Measurements from ENCODE around the gene CASP2. TPM values are rescaled to one million over a fixed set of nuclear protein-coding genes. Genes with fewer than 3 reads are reported as not detected.

The CASP2 gene
- polyA plus RNA-seq, 1 experiment, result 16.0 TPM

- no peak for TF ChIP-seq CTCF (IDR thresholded peaks at IDR 0.05; ENCODE audit: insufficient read depth, low read depth, low read length)
- no peak for DNase-seq (ENCODE audit: low read depth)
- Histone ChIP-seq H3K36me3 (ENCODE audit: control insufficient read depth, insufficient read depth, low read length) (no peaks in the 10 kb centered on the region), H3K4me3 (ENCODE audit: low read depth, low read length) (no peak overlapping the region), H3K27me3 (ENCODE audit: control insufficient read depth, insufficient read depth, low read length) (peaks cover 4% of the 10 kb centered on the region; the same call in 1 of the 2 replicates)
- ChIA-PET POLR2A (no interaction called here), CTCF (interaction anchor here (1.3 to 1.6 kb wide), 3 partner anchors 8 to 53 kb away, joined by 3 to 5 read pairs (median 4); partner anchors contain the start of gene GSTK1)
These were observed 39.3 kb upstream of the CASP2 start for GRCh38 chr7:143248761-143249354.

- H3K36me3 ChIP-seq (ENCODE audit: control insufficient read depth, insufficient read depth, low read length), result no peaks in the 10 kb centered on the region
- peaks cover 3% of the 10 kb centered on the region; the same call in 1 of the 2 replicates for H3K27me3 ChIP-seq (ENCODE audit: control insufficient read depth, insufficient read depth, low read length)
- ChIA-PET CTCF (interaction anchor here (1.6 kb wide), 1 partner anchor 10 kb away, joined by 5 read pairs; no protein-coding TSS in a partner anchor), POLR2A (no interaction called here)
- no peak for TF ChIP-seq CTCF (IDR thresholded peaks at IDR 0.05; ENCODE audit: insufficient read depth, low read depth, low read length)
- DNase-seq (ENCODE audit: low read depth), result no peak
- no peak overlapping the region for H3K4me3 ChIP-seq (ENCODE audit: low read depth, low read length)
These were observed 38.0 kb upstream of the CASP2 start for GRCh38 chr7:143250199-143250598.

- ChIA-PET CTCF (no interaction called here), POLR2A (no interaction called here)
- H3K4me3 ChIP-seq (ENCODE audit: low read depth, low read length), result no peak overlapping the region
- DNase-seq (ENCODE audit: low read depth), result no peak
- H3K36me3 ChIP-seq (ENCODE audit: control insufficient read depth, insufficient read depth, low read length), result no peaks in the 10 kb centered on the region
- H3K27me3 ChIP-seq (ENCODE audit: control insufficient read depth, insufficient read depth, low read length), result peaks cover 3% of the 10 kb centered on the region; the same call in 1 of the 2 replicates
- TF ChIP-seq CTCF (IDR thresholded peaks at IDR 0.05; ENCODE audit: insufficient read depth, low read depth, low read length), result no peak
These were observed 37.3 kb upstream of the CASP2 start for GRCh38 chr7:143250822-143251221.

- no peak for DNase-seq (ENCODE audit: low read depth)
- Histone ChIP-seq H3K36me3 (ENCODE audit: control insufficient read depth, insufficient read depth, low read length) (no peaks in the 10 kb centered on the region), H3K4me3 (ENCODE audit: low read depth, low read length) (no peak overlapping the region), H3K27me3 (ENCODE audit: control insufficient read depth, insufficient read depth, low read length) (no peaks in the 10 kb centered on the region)
- TF ChIP-seq CTCF (IDR thresholded peaks at IDR 0.05; ENCODE audit: insufficient read depth, low read depth, low read length), result no peak
- ChIA-PET CTCF (interaction anchor here (0.8 kb wide), 1 partner anchor 20 kb away, joined by 3 read pairs; no protein-coding TSS in a partner anchor), POLR2A (no interaction called here)
These were observed 36.1 kb upstream of the CASP2 start for GRCh38 chr7:143252006-143252405.

- DNase-seq (ENCODE audit: low read depth), result no peak
- no peak overlapping the region for H3K4me3 ChIP-seq (ENCODE audit: low read depth, low read length)
- no peak for TF ChIP-seq CTCF (IDR thresholded peaks at IDR 0.05; ENCODE audit: insufficient read depth, low read depth, low read length)
- H3K36me3 ChIP-seq (ENCODE audit: control insufficient read depth, insufficient read depth, low read length), result no peaks in the 10 kb centered on the region
- CTCF ChIA-PET, result interaction anchor here (1.1 to 3.2 kb wide), 4 partner anchors 12 to 49 kb away, joined by 3 to 13 read pairs (median 4); no protein-coding TSS in a partner anchor
- no peaks in the 10 kb centered on the region for H3K27me3 ChIP-seq (ENCODE audit: control insufficient read depth, insufficient read depth, low read length)
- POLR2A ChIA-PET, result no interaction called here
These were observed 32.6 kb upstream of the CASP2 start for GRCh38 chr7:143255564-143255963.
